ENCODE data around the gene FBXL22.
A peak's percentile ranks its signal among the peaks of the same experiment; 100 is the strongest.

Gene FBXL22

GRCh38 chr15:63597038-63597790, at the start of gene FBXL22:
TSS of gene FBXL22 (plus strand) at chr15:63597387. CDS start at chr15:63597393, 6 bp downstream.
- no peak for TF ChIP-seq CTCF (IDR thresholded peaks at IDR 0.05; ENCODE audit: control insufficient read depth, insufficient read depth, low read depth, low read length, missing control alignments)
- no peak for DNase-seq (ENCODE audit: low read depth)
- H3K4me3 ChIP-seq (ENCODE audit: control insufficient read depth, low read depth, low read length), result no peak within 1 kb of the TSS

GRCh38 chr15:63551400-63551799, 45.8 kb upstream of the FBXL22 start:
- no peak for TF ChIP-seq CTCF (IDR thresholded peaks at IDR 0.05; ENCODE audit: control insufficient read depth, insufficient read depth, low read depth, low read length, missing control alignments)
- no peak for DNase-seq (ENCODE audit: low read depth)
- no peak overlapping the region for H3K4me3 ChIP-seq (ENCODE audit: control insufficient read depth, low read depth, low read length)

DNA sequence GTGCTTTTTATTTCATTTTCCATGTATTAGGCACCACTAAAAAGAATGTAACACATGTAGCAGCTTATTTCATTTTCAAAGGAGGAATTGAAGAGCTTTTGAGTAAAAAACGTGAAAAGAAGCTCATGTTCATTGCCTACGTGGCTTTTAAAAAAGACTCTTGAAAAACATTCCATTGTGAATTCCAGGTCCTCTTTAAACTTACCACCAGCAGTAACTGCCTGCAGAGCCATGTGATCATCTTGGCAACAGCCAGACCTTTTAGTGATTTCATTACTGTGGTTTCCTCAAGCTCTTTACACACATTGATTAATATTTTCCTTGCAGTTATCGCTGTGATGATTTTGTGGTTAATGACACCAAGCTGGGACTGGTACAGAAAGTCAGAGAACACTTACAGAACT, 43.8 kb upstream of the FBXL22 start:
- no peak overlapping the region for H3K4me3 ChIP-seq (ENCODE audit: control insufficient read depth, low read depth, low read length)
- TF ChIP-seq CTCF (IDR thresholded peaks at IDR 0.05; ENCODE audit: control insufficient read depth, insufficient read depth, low read depth, low read length, missing control alignments), result no peak
- DNase-seq (ENCODE audit: low read depth), result peak; percentile 92

DNA sequence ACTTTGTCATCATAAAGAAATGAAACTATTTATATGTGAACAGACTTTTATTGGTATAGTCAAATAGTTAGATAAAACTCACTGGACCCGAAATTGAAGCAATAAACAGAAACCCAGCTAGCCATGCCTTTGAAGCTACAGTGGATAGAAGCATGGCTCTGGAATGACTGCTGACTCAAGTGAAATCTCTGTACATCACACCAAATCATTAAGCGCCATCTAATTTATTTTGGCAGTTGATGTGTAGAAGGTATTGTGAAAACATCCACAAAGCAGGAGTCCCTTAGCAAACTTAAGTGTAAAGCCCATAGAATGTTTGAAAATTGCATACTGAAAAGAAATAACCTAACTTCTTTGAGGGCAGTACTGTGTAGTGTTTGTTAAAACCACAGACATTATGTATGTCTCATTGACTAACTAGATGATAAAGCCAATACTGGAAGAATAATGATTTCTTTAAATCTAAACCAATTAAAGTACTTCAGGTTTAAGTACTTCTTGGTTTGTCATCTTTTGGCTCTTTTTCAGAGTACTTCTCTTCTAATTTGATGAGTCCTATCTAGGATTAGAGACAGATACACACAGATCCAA, 42.8 kb upstream of the FBXL22 start:
- TF ChIP-seq CTCF (IDR thresholded peaks at IDR 0.05; ENCODE audit: control insufficient read depth, insufficient read depth, low read depth, low read length, missing control alignments), result no peak
- DNase-seq (ENCODE audit: low read depth), result no peak
- H3K4me3 ChIP-seq (ENCODE audit: control insufficient read depth, low read depth, low read length), result no peak overlapping the region

GRCh38 chr15:63555507-63555906, 41.7 kb upstream of the FBXL22 start:
- TF ChIP-seq CTCF (IDR thresholded peaks at IDR 0.05; ENCODE audit: control insufficient read depth, insufficient read depth, low read depth, low read length, missing control alignments), result no peak
- DNase-seq (ENCODE audit: low read depth), result no peak
- no peak overlapping the region for H3K4me3 ChIP-seq (ENCODE audit: control insufficient read depth, low read depth, low read length)

- no peak for TF ChIP-seq CTCF (IDR thresholded peaks at IDR 0.05; ENCODE audit: control insufficient read depth, insufficient read depth, low read depth, low read length, missing control alignments)
- H3K4me3 ChIP-seq (ENCODE audit: control insufficient read depth, low read depth, low read length), result no peak overlapping the region
- DNase-seq (ENCODE audit: low read depth), result no peak
Measured at GRCh38 chr15:63556246-63556645, 40.9 kb upstream of the FBXL22 start.

Data from AG09309 (cell line).